GM15510 (cell line): ENCODE data around the gene IRGC.

Experiments used
- POLR2A ChIP-seq: IDR thresholded peaks from 3 replicates; pipeline ENCODE4 v1.6.1; 2011; ENCODE audit warnings: borderline replicate concordance; ENCODE audit not compliant: insufficient read length; ENCODE audit errors: extremely low read depth

The IRGC gene, protein sequence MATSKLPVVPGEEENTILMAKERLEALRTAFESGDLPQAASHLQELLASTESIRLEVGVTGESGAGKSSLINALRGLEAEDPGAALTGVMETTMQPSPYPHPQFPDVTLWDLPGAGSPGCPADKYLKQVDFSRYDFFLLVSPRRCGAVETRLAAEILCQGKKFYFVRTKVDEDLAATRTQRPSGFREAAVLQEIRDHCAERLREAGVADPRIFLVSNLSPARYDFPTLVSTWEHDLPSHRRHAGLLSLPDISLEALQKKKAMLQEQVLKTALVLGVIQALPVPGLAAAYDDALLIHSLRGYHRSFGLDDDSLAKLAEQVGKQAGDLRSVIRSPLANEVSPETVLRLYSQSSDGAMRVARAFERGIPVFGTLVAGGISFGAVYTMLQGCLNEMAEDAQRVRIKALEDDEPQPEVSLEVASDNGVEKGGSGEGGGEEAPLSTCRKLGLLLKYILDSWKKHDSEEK

DNA sequence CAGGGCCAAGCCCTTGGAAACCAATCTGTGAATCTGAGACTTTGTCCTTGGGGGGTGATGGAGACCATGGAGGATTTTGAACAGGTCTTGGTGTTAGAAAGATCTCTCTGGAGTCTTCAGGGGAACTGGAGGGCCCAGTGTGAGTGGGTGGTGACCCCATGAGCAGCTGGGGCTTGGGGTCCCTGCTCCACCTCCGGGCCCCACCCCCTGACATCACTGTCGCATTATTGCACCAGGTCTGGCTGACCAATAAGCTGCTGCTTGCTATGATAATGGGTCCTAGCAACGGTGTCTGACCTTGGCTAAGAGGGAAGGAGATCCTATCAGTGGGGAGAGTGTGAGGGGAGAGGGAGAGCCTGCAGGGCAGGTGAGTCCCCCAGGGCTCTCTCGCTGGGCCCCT, at the start of gene IRGC:
IRGC (plus strand) TSS at position 301 of the 400 bp plus-strand sequence. CDS start 2,483 bp downstream, outside the sequence.
- TF ChIP-seq POLR2A = no peak

DNA sequence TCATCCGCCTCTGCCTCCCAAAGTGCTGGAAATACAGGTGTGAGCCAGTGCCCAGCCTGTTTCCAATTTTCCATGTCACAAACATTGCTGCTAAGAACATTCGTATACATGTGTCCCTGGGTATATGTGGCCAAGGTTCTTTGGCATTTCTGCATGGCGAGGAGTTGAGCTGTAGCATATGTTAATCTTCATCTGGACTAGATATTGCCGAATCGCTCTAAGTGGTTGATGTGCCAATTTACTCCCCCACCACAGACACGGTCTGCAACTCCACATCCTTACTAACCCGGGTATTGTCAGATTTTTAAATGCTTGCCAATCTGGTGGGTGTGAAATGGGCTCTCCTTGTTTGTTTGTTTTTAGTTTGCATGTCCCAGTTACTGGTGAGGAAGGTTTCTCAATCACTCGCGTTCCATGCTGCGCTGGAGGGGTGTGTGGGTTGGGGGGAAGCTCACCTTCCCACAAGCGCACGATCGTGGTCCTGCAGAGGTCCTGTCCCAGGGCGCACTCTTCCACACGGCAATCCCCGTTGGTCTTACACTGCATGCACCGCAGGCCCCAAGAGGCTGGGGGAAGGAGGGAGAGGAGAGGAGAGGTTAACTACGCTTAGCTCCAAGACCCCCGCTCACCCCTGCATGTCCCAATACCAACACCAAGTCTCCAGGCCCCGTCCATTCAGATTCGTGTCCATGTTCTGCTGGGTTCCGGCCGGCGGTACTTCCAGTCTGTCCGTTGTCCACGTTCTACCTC, 48.6 kb upstream of the IRGC start:
- TF ChIP-seq POLR2A = no peak

- no peak for TF ChIP-seq POLR2A
Measured at GRCh38 chr19:43667876-43668405, 47.9 kb upstream of the IRGC start.

GRCh38 chr19:43668406-43669109, 47.3 kb upstream of the IRGC start:
- TF ChIP-seq POLR2A = peak; percentile 15

DNA sequence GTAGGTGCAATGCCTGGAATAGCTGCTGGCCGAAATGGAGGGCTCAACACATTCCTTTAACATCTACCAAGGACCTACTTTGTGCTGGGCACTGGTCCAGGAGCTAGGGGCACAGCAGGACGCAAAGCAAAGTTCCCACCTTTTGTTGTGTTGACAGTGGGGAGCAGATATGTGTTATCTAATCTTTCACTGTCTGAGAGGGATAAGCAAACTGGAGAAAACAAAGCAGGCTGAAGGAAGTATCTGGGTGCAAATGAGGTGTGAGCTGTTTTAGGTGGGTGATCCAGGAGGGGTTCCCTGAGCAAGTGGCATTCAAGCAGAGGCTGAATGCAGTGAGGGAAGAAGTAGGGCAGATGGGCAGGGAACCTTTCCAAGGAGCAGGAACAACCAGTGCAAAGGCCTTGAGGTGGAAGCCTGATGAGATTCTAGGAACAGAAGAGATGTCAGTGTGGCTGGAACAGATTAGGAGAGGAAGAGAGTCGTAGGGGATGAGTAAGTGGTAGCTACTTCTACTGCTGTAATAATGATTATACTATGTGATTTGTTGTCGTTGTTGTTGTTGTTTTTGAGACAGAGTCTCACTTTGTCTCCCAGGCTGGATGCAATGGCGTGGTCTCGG, 43.7 kb upstream of the IRGC start:
- TF ChIP-seq POLR2A = no peak

GRCh38 chr19:43673637-43674036, 42.2 kb upstream of the IRGC start:
- TF ChIP-seq POLR2A = no peak

DNA sequence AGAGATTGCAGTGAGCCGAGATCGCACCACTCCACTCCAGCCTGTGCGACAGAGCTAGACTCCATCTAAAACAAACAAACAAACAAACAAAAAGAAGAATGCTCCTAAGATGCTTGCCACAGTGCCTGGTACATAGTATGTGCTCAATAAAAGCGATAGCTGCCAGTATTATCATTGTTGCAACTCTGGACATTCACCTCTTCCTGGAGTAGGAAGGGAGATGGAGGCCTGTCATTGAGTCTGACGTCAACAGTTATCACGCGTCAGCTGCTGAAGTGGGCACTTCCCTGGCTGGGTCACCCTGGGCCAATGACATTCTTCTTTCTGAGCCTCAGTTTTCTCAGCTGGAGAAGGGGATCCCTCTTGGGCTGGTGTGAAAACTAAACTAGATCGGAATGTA, 41.7 kb upstream of the IRGC start:
- TF ChIP-seq POLR2A = no peak

GRCh38 chr19:43674596-43674995, 41.3 kb upstream of the IRGC start:
- no peak for TF ChIP-seq POLR2A

- no peak for TF ChIP-seq POLR2A
Measured at GRCh38 chr19:43675269-43675879, 40.5 kb upstream of the IRGC start.

- TF ChIP-seq POLR2A = no peak
Measured at GRCh38 chr19:43675906-43676305, 40.0 kb upstream of the IRGC start.

DNA sequence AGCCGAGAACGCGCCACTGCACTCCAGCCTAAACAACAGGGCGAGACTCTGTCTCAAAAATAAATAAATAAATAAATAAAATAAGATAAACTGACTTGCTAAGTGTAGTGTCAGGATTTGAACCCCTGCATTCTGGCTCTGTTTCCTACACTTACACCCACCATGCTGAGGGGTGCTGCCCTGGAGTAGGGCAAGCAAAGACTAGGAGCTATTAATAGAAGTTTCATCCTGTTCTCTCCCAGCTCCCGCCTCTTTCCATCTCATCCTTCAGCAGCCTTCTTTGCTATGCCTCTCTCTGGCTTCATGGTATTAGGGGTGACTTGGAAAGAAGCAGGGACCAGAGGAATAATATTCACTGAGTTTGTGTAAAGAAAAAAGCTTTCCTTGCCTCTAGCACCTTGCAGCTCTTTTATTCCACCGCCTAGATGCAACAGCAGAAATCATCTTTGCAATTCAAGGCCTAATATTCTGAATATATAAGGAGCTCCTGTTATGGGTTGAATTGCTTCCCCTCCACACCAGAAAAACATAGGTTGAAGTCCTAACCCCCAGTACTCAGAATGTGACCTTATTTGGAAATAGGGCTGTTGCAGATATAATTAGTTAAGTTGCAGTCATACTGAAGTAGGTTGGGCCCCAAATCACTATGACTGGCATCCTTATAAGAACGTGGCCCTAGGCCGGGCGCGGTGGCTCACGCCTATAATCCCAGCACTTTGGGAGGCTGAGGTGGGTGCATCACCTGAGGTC, 37.2 kb upstream of the IRGC start:
- TF ChIP-seq POLR2A = no peak

DNA sequence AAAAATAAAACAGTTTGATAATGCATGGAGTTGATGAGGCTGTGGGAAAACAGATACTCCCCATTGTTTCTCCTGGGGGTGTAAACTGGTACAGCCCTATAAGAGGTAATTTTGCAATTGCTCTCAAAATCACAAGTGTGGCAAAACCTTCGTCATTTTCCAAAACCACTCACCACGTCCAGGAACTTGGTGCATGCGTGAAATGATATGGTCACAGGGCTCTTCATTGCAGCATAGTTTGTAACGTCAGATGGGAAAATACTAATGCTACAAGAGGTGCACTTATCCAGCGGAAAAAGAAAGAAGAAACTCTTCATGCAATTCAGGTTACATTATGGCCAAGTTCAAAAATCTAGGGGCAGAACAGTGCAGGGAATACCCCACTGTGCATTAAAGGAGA, 34.1 kb upstream of the IRGC start:
- no peak for TF ChIP-seq POLR2A

DNA sequence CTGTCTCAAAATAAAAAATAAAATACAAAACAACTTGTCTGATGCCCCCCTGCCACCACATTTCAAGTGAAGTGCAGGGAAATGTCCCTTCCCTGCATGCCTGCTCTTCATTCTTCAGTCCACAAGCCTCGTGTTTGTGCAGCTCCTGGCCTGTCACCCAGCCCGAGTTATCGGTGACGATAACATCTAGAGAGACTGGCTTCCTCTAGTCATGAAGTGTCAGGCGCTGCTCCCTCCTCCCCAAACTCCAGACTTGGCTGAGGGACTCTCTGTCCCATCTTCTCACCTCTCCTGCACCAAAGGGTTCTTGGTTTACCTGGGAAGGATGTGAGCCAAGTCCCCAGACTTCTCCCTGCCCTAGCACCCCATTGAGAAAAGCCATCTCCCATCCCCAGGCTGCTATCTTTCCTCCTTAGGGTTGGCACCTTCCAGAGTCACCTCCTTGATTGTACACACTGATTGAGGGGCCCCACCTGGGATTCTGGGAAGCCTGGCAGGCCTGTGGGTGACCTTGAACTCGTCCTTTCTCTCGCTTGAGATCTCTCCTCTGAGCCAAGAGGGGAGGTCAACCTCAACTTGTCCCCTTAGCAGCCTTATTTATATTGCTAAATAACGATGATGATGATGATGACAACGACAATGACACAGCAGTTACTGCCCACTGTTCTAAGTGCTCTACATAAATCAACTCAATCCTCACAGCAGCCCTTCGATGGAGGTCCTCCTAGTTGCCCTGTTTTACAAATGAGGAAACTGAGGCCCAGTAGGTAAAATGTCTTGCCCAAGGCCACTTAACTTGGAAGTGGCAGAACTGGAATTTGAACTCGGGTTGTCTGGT, 32.8 kb upstream of the IRGC start:
- no peak for TF ChIP-seq POLR2A

DNA sequence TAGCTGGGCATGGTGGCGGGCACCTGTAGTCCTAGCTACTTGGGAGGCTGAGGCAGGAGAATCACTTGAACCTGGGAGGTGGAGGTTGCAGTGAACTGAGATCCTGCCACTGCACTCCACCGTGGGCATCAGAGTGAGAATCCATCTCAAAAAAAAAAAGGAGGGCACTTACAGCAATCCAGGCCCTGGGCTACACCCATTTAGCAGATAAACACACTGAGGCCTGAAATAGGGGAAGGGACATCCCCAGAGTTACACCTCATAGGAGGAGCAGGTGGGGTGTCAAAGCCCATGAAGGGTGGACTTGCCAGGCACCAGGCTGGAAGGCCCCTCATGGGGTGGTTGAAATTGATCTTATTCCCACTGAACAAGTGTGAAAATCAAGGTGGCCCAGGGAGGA, 32.0 kb upstream of the IRGC start:
- no peak for TF ChIP-seq POLR2A
